OCI-LY7 (cell line): ENCODE measurements around the gene CNBP. TPM values are rescaled to one million over a fixed set of nuclear protein-coding genes. Genes with fewer than 3 reads are reported as not detected.
"Not testable (repeated sequence)": the region's sequence is repeated elsewhere in the genome, so short reads cannot be mapped to it uniquely, and the experiment has no call there.

Experiments used
- BruUV-seq: library from RNA; stranded (reverse); fragments of 400-500 nt; replicated peaks from 2 replicates; lab custom pipeline; 2021; lab: Mats Ljungman, UMichigan
- CTCF ChIA-PET: fragments of 300-600 bp; sonication (Branson Sonifier 250); formaldehyde crosslinking; loops from one replicate; lab custom pipeline; 2022; ENCODE audit warnings: antibody characterized with exemption; ENCODE audit not compliant: unreplicated experiment; lab: Charles Lee
- POLR2A ChIA-PET: fragments of 300-600 bp; sonication (Branson Sonifier 250); formaldehyde crosslinking; loops from one replicate; lab custom pipeline; 2022; ENCODE audit warnings: antibody characterized with exemption; lab: Charles Lee
- DNase-seq: peaks from one replicate; pipeline ENCODE4 v3.0.0-alpha.2; 2015; ENCODE audit warnings: low spot score
- H2AFZ ChIP-seq: fragments of 200-600 bp; sonication (generic), shearing (Covaris generic); 2 replicates; pipeline ENCODE4 v1.6.1; 2014; ENCODE audit warnings: mild to moderate bottlenecking, antibody characterized with exemption, low read length, moderate library complexity
- H3K27ac ChIP-seq: fragments of 200-600 bp; sonication (generic); 2 replicates; pipeline ENCODE4 v1.5.1; 2014; ENCODE audit warnings: mixed run types, low read depth, mild to moderate bottlenecking, moderate library complexity, low read length, inconsistent platforms; ENCODE audit not compliant: poor library complexity, severe bottlenecking
- H3K36me3 ChIP-seq: fragments of 200-600 bp; sonication (generic); 2 replicates; pipeline ENCODE4 v1.6.1; 2014; ENCODE audit warnings: mild to moderate bottlenecking, antibody characterized with exemption, low read length, moderate library complexity, mixed read lengths; ENCODE audit not compliant: insufficient read depth
- H3K4me1 ChIP-seq: fragments of 200-600 bp; sonication (generic); 2 replicates; pipeline ENCODE4 v1.5.1; 2014; ENCODE audit warnings: mild to moderate bottlenecking, low read length; ENCODE audit not compliant: insufficient read depth, poor library complexity, severe bottlenecking
- H3K4me2 ChIP-seq: fragments of 200-600 bp; sonication (generic); 2 replicates; pipeline ENCODE4 v1.6.1; 2014; ENCODE audit warnings: mild to moderate bottlenecking, low read length
- H3K4me3 ChIP-seq: fragments of 200-600 bp; sonication (generic); 2 replicates; pipeline ENCODE4 v1.5.1; 2014; ENCODE audit warnings: mild to moderate bottlenecking, low read depth, low read length; ENCODE audit not compliant: poor library complexity, severe bottlenecking
- H3K79me2 ChIP-seq: fragments of 200-600 bp; sonication (generic); 2 replicates; pipeline ENCODE4 v1.6.1; 2016; ENCODE audit warnings: low read depth, mild to moderate bottlenecking, low read length, moderate library complexity, mixed read lengths; ENCODE audit not compliant: insufficient read depth
- H3K9me2 ChIP-seq: fragments of 200-600 bp; sonication (generic); 2 replicates; pipeline ENCODE4 v1.6.1; 2016; ENCODE audit warnings: mild to moderate bottlenecking, low read length, mixed read lengths; ENCODE audit not compliant: insufficient read depth
- H3K9me3 ChIP-seq: fragments of 200-600 bp; sonication (generic); 2 replicates; pipeline ENCODE4 v1.6.1; 2014; ENCODE audit warnings: mild to moderate bottlenecking, mixed run types, low read length, mixed read lengths
- H4K20me1 ChIP-seq: fragments of 200-600 bp; sonication (generic); 2 replicates; pipeline ENCODE4 v1.6.1; 2014; ENCODE audit warnings: mild to moderate bottlenecking, antibody characterized with exemption, low read length, moderate library complexity, mixed read lengths; ENCODE audit not compliant: insufficient read depth
- CTCF ChIP-seq: fragments of 200-600 bp; sonication (generic); conservative IDR thresholded peaks from 2 replicates; pipeline ENCODE4 v1.5.1; 2014; ENCODE audit warnings: mild to moderate bottlenecking, antibody characterized with exemption, low read length, moderate library complexity, mixed read lengths
- EZH2phosphoT487 ChIP-seq: fragments of 200-600 bp; sonication (generic); IDR thresholded peaks from 2 replicates; pipeline ENCODE4 v1.6.1; 2018; ENCODE audit warnings: low read depth, borderline replicate concordance, mild to moderate bottlenecking, mixed run types, antibody characterized with exemption, low read length, moderate library complexity, mixed read lengths
- intact Hi-C: fragments of 100-400 bp; cut with micrococcal nuclease; formaldehyde crosslinking; loops from one replicate; pipeline ENCODE4 v1.10.0; 2022; ENCODE audit not compliant: unreplicated experiment
- total RNA-seq, 2 experiments: library from RNA; depleted of rRNA in 1 of 2; stranded (reverse); fragments of >200 nt in 1 of 2; shearing (Covaris generic) in 1 of 2; gene quantifications; 2 replicates each; pipeline ENCODE4 v1.2.3, GENCODE V29; 2014 to 2022

CNBP gene
- total RNA-seq, 2 experiments from 2014 or later: 324 to 336 TPM

- Histone ChIP-seq H3K4me2 (peak overlapping the region; percentile 74), H3K4me1 (peaks cover 44% of the 10 kb centered on the region), H3K4me3 (peak overlapping the region; percentile 59), H2AFZ (peak overlapping the region; percentile 32; the same call in 1 of the 2 replicates), H3K79me2 (peaks cover 37% of the 10 kb centered on the region), H3K36me3 (peaks cover 4% of the 10 kb centered on the region), H3K9me2 (no peaks in the 10 kb centered on the region), H3K27ac (peak overlapping the region; percentile 78), H4K20me1 (no peaks in the 10 kb centered on the region), H3K9me3 (no peaks in the 10 kb centered on the region)
- ChIA-PET POLR2A (interaction anchor here (0.9 to 2.2 kb wide), 5 partner anchors 44 to 193 kb away, joined by 3 to 15 read pairs (median 4); partner anchors contain the start of gene RAB43), CTCF (no interaction called here)
- intact Hi-C loops: no loop called here
- DNase-seq: no peak
- TF ChIP-seq CTCF: no peak
- no peak for TF ChIP-seq EZH2phosphoT487
- no TSS peak for BruUV-seq
Measured at GRCh38 chr3:129187857-129188256, 4.2 kb upstream of the CNBP start.

GRCh38 chr3:129185783-129186182, 2.1 kb upstream of the CNBP start:
- Histone ChIP-seq H3K4me2 (peak overlapping the region; percentile 74), H3K27ac (peak overlapping the region; percentile 49)
- intact Hi-C loops: no loop called here

GRCh38 chr3:129184784-129185542, 1.3 kb upstream of the CNBP start:
- Histone ChIP-seq H3K36me3 (peaks cover 33% of the 10 kb centered on the region), H3K4me1 (peaks cover 56% of the 10 kb centered on the region), H3K79me2 (peaks cover 66% of the 10 kb centered on the region), H3K4me3 (peak overlapping the region; percentile 83), H4K20me1 (peaks cover 22% of the 10 kb centered on the region), H3K4me2 (peak overlapping the region; percentile 74), H3K27ac (peak overlapping the region; percentile 72)
- CTCF ChIA-PET: interaction anchor here (0.5 kb wide), 1 partner anchor 63 kb away, joined by 8 read pairs; no protein-coding TSS in a partner anchor
- not testable (repeated sequence) for H3K9me2 ChIP-seq, BruUV-seq, H2AFZ ChIP-seq, DNase-seq, H3K9me3 ChIP-seq
- POLR2A ChIA-PET: interaction anchor here (0.7 to 1.9 kb wide), 11 partner anchors 8 to 98 kb away, joined by 3 to 10 read pairs (median 4); no protein-coding TSS in a partner anchor
- intact Hi-C loops: loop anchor here (1.0 to 5.0 kb wide), 3 partner anchors 48 to 252 kb away; partner anchors contain the start of gene MBD4

More at GRCh38 chr3:129185783-129186182, 2.1 kb upstream of the CNBP start:
- Histone ChIP-seq H3K79me2 (peaks cover 58% of the 10 kb centered on the region), H4K20me1 (peaks cover 15% of the 10 kb centered on the region), H3K9me2 (no peaks in the 10 kb centered on the region), H3K4me3 (peak overlapping the region; percentile 83), H3K9me3 (no peaks in the 10 kb centered on the region), H3K36me3 (peaks cover 25% of the 10 kb centered on the region), H2AFZ (no peak overlapping the region), H3K4me1 (peaks cover 48% of the 10 kb centered on the region)
- TF ChIP-seq CTCF (no peak), EZH2phosphoT487 (no peak)
- no peak for DNase-seq
- no TSS peak for BruUV-seq
- ChIA-PET CTCF (interaction anchor here (0.5 to 1.2 kb wide), 3 partner anchors 64 to 130 kb away, joined by 3 to 8 read pairs (median 3); a partner anchor contains a TSS), POLR2A (interaction anchor here (0.6 to 1.9 kb wide), 17 partner anchors 9 to 122 kb away, joined by 3 to 10 read pairs (median 4); partner anchors contain the start of gene ISY1)
